ENCODE data around the gene PRKG1. TPM values are rescaled to one million over a fixed set of nuclear protein-coding genes. Genes with fewer than 3 reads are reported as not detected.
"Not testable (repeated sequence)": the region's sequence is repeated elsewhere in the genome, so short reads cannot be mapped to it uniquely, and the experiment has no call there.

Gene PRKG1
- polyA plus RNA-seq, 4 donors, result 0.45 to 7.4 (median 1.3) TPM

- H3K4me1 ChIP-seq (ENCODE audit: control insufficient read depth in 3 of 3, insufficient read depth in 2 of 3, low read depth in 1 of 3, low read length in 2 of 3), result no peaks in the 10 kb centered on the region
- 75 to 86% (median 83%) methylated on average over 3 of the region's 3 CpGs for WGBS, 3 donors
- no peak overlapping the region for H3K27ac ChIP-seq (ENCODE audit: low read depth in 1 of 3, low read length in 2 of 3)
- no peaks in the 10 kb centered on the region for H3K36me3 ChIP-seq (ENCODE audit: control insufficient read depth in 3 of 3, insufficient read depth in 2 of 3, low read depth in 1 of 3, low read length in 3 of 3)
- H3K9me3 ChIP-seq (ENCODE audit: control insufficient read depth in 2 of 2, insufficient read depth in 1 of 2, low read depth in 1 of 2, low read length in 1 of 2), result no peaks in the 10 kb centered on the region
- H3K4me3 ChIP-seq (ENCODE audit: low read depth in 1 of 3, low read length in 3 of 3), result no peak overlapping the region
- FAIRE-seq (no peak), DNase-seq (no peak)
- H3K27me3 ChIP-seq (ENCODE audit: control insufficient read depth in 3 of 3, insufficient read depth in 3 of 3, low read length in 3 of 3), result no peaks in the 10 kb centered on the region
Measured at GRCh38 chr10:51377932-51378599, 303.8 kb downstream of the PRKG1 start.

GRCh38 chr10:51382181-51382580 lies 307.9 kb downstream of the PRKG1 start:
- FAIRE-seq (no peak), DNase-seq (no peak)
- Histone ChIP-seq H3K27ac (ENCODE audit: low read depth in 1 of 3, low read length in 2 of 3) (no peak overlapping the region), H3K9me3 (ENCODE audit: control insufficient read depth in 2 of 2, insufficient read depth in 1 of 2, low read depth in 1 of 2, low read length in 1 of 2) (no peaks in the 10 kb centered on the region), H3K36me3 (ENCODE audit: control insufficient read depth in 3 of 3, insufficient read depth in 2 of 3, low read depth in 1 of 3, low read length in 3 of 3) (no peaks in the 10 kb centered on the region), H3K4me1 (ENCODE audit: control insufficient read depth in 3 of 3, insufficient read depth in 2 of 3, low read depth in 1 of 3, low read length in 2 of 3) (no peaks in the 10 kb centered on the region), H3K27me3 (ENCODE audit: control insufficient read depth in 3 of 3, insufficient read depth in 3 of 3, low read length in 3 of 3) (no peaks in the 10 kb centered on the region), H3K4me3 (ENCODE audit: low read depth in 1 of 3, low read length in 3 of 3) (no peak overlapping the region)
- WGBS, 3 donors, result 81 to 93% (median 86%) methylated on average over 1 of the region's 1 CpG

- H3K4me3 ChIP-seq (ENCODE audit: low read depth in 1 of 3, low read length in 3 of 3), result no peak overlapping the region
- H3K36me3 ChIP-seq (ENCODE audit: control insufficient read depth in 3 of 3, insufficient read depth in 2 of 3, low read depth in 1 of 3, low read length in 3 of 3), result no peaks in the 10 kb centered on the region
- H3K27me3 ChIP-seq (ENCODE audit: control insufficient read depth in 3 of 3, insufficient read depth in 3 of 3, low read length in 3 of 3), result no peaks in the 10 kb centered on the region
- peaks cover 0 to 3% (median 0%) of the 10 kb centered on the region in 3 donors for H3K4me1 ChIP-seq (ENCODE audit: control insufficient read depth in 3 of 3, insufficient read depth in 2 of 3, low read depth in 1 of 3, low read length in 2 of 3)
- no peaks in the 10 kb centered on the region for H3K9me3 ChIP-seq (ENCODE audit: control insufficient read depth in 2 of 2, insufficient read depth in 1 of 2, low read depth in 1 of 2, low read length in 1 of 2)
- H3K27ac ChIP-seq (ENCODE audit: low read depth in 1 of 3, low read length in 2 of 3), result no peak overlapping the region
- 88 to 92% (median 90%) methylated on average over 3 of the region's 3 CpGs for WGBS, 3 donors
- DNase-seq (no peak), FAIRE-seq (no peak)
Measured at GRCh38 chr10:51384971-51385370, 310.7 kb downstream of the PRKG1 start.

GRCh38 chr10:51386248-51386885 lies 312.1 kb downstream of the PRKG1 start:
- H3K27ac ChIP-seq (ENCODE audit: low read depth in 1 of 3, low read length in 2 of 3), result no peak overlapping the region

GRCh38 chr10:51389415-51390321 lies 315.4 kb downstream of the PRKG1 start:
- no peaks in the 10 kb centered on the region for H3K36me3 ChIP-seq (ENCODE audit: control insufficient read depth in 3 of 3, insufficient read depth in 2 of 3, low read depth in 1 of 3, low read length in 3 of 3)
- peaks cover 0 to 3% (median 0%) of the 10 kb centered on the region in 3 donors for H3K4me1 ChIP-seq (ENCODE audit: control insufficient read depth in 3 of 3, insufficient read depth in 2 of 3, low read depth in 1 of 3, low read length in 2 of 3)
- no peak overlapping the region for H3K4me3 ChIP-seq (ENCODE audit: low read depth in 1 of 3, low read length in 3 of 3)
- 36 to 53% (median 49%) methylated on average over 3 of the region's 3 CpGs for WGBS, 3 donors
- H3K27me3 ChIP-seq (ENCODE audit: control insufficient read depth in 3 of 3, insufficient read depth in 3 of 3, low read length in 3 of 3), result no peaks in the 10 kb centered on the region
- H3K9me3 ChIP-seq (ENCODE audit: control insufficient read depth in 2 of 2, insufficient read depth in 1 of 2, low read depth in 1 of 2, low read length in 1 of 2), result no peaks in the 10 kb centered on the region
- FAIRE-seq (peak; percentile 68), DNase-seq (peak; percentile 71 to 91)
- H3K27ac ChIP-seq (ENCODE audit: low read depth in 1 of 3, low read length in 2 of 3), result peak overlapping the region in 2 of 3 donors; percentile 19 to 45

More at GRCh38 chr10:51386248-51386885, 312.1 kb downstream of the PRKG1 start:
- WGBS, 3 donors, result 46 to 55% (median 54%) methylated on average over 3 of the region's 3 CpGs
- Histone ChIP-seq H3K9me3 (ENCODE audit: control insufficient read depth in 2 of 2, insufficient read depth in 1 of 2, low read depth in 1 of 2, low read length in 1 of 2) (no peaks in the 10 kb centered on the region), H3K27me3 (ENCODE audit: control insufficient read depth in 3 of 3, insufficient read depth in 3 of 3, low read length in 3 of 3) (no peaks in the 10 kb centered on the region), H3K4me1 (ENCODE audit: control insufficient read depth in 3 of 3, insufficient read depth in 2 of 3, low read depth in 1 of 3, low read length in 2 of 3) (peaks cover 0 to 3% (median 0%) of the 10 kb centered on the region in 3 donors), H3K4me3 (ENCODE audit: low read depth in 1 of 3, low read length in 3 of 3) (no peak overlapping the region), H3K36me3 (ENCODE audit: control insufficient read depth in 3 of 3, insufficient read depth in 2 of 3, low read depth in 1 of 3, low read length in 3 of 3) (no peaks in the 10 kb centered on the region)
- DNase-seq (peak; percentile 21 to 41), FAIRE-seq (no peak)

- H3K9me3 ChIP-seq (ENCODE audit: control insufficient read depth in 2 of 2, insufficient read depth in 1 of 2, low read depth in 1 of 2, low read length in 1 of 2); DNase-seq; H3K27ac ChIP-seq (ENCODE audit: low read depth in 1 of 3, low read length in 2 of 3); H3K27me3 ChIP-seq (ENCODE audit: control insufficient read depth in 3 of 3, insufficient read depth in 3 of 3, low read length in 3 of 3); H3K36me3 ChIP-seq (ENCODE audit: control insufficient read depth in 3 of 3, insufficient read depth in 2 of 3, low read depth in 1 of 3, low read length in 3 of 3); H3K4me1 ChIP-seq (ENCODE audit: control insufficient read depth in 3 of 3, insufficient read depth in 2 of 3, low read depth in 1 of 3, low read length in 2 of 3); H3K4me3 ChIP-seq (ENCODE audit: low read depth in 1 of 3, low read length in 3 of 3); FAIRE-seq: not testable (repeated sequence)
- 95 to 99% (median 97%) methylated on average over 12 to 28 of the region's 29 CpGs for WGBS, 3 donors
Measured at GRCh38 chr10:51393006-51393405, 318.7 kb downstream of the PRKG1 start.

- H3K4me1 ChIP-seq (ENCODE audit: control insufficient read depth in 3 of 3, insufficient read depth in 2 of 3, low read depth in 1 of 3, low read length in 2 of 3), result peaks cover 0 to 5% (median 2%) of the 10 kb centered on the region in 3 donors
- FAIRE-seq (no peak), DNase-seq (peak in 1 of 2 donors; percentile 6)
- 75 to 80% (median 77%) methylated on average over 3 of the region's 3 CpGs for WGBS, 3 donors
- no peak overlapping the region for H3K4me3 ChIP-seq (ENCODE audit: low read depth in 1 of 3, low read length in 3 of 3)
- H3K36me3 ChIP-seq (ENCODE audit: control insufficient read depth in 3 of 3, insufficient read depth in 2 of 3, low read depth in 1 of 3, low read length in 3 of 3), result no peaks in the 10 kb centered on the region
- H3K27ac ChIP-seq (ENCODE audit: low read depth in 1 of 3, low read length in 2 of 3), result no peak overlapping the region
- H3K27me3 ChIP-seq (ENCODE audit: control insufficient read depth in 3 of 3, insufficient read depth in 3 of 3, low read length in 3 of 3), result no peaks in the 10 kb centered on the region
- H3K9me3 ChIP-seq (ENCODE audit: control insufficient read depth in 2 of 2, insufficient read depth in 1 of 2, low read depth in 1 of 2, low read length in 1 of 2), result no peaks in the 10 kb centered on the region
Measured at GRCh38 chr10:51394039-51394438, 319.8 kb downstream of the PRKG1 start.

- no peak overlapping the region for H3K4me3 ChIP-seq (ENCODE audit: low read depth in 1 of 3, low read length in 3 of 3)
- H3K27ac ChIP-seq (ENCODE audit: low read depth in 1 of 3, low read length in 2 of 3), result peak overlapping the region in 1 of 3 donors; percentile 72
- peaks cover 0 to 2% (median 2%) of the 10 kb centered on the region in 3 donors for H3K4me1 ChIP-seq (ENCODE audit: control insufficient read depth in 3 of 3, insufficient read depth in 2 of 3, low read depth in 1 of 3, low read length in 2 of 3)
- H3K9me3 ChIP-seq (ENCODE audit: control insufficient read depth in 2 of 2, insufficient read depth in 1 of 2, low read depth in 1 of 2, low read length in 1 of 2), result no peaks in the 10 kb centered on the region
- FAIRE-seq, result no peak
- peak in 1 of 2 donors; percentile 26 for DNase-seq
- no peaks in the 10 kb centered on the region for H3K27me3 ChIP-seq (ENCODE audit: control insufficient read depth in 3 of 3, insufficient read depth in 3 of 3, low read length in 3 of 3)
- no peaks in the 10 kb centered on the region for H3K36me3 ChIP-seq (ENCODE audit: control insufficient read depth in 3 of 3, insufficient read depth in 2 of 3, low read depth in 1 of 3, low read length in 3 of 3)
- 9 to 62% (median 25%) methylated on average over 3 of the region's 3 CpGs for WGBS, 3 donors
Measured at GRCh38 chr10:51397244-51397643, 323.0 kb downstream of the PRKG1 start.
